GM12864 (cell line): ENCODE data around the gene ARID3A.

Experiments
- DNase-seq: peaks from one replicate; pipeline ENCODE4 v3.0.0-alpha.2; 2011; ENCODE audit warnings: low read depth
- H3K4me3 ChIP-seq: 2 replicates; pipeline ENCODE4 v1.5.1; 2011; ENCODE audit warnings: mild to moderate bottlenecking, low read depth, low read length, control low read depth
- CTCF ChIP-seq: IDR thresholded peaks from 2 replicates; pipeline ENCODE4 v1.5.1; 2011; ENCODE audit warnings: low read depth, mild to moderate bottlenecking, moderate library complexity, low read length, control low read depth, inconsistent platforms; ENCODE audit errors: missing control alignments

The ARID3A gene

GRCh38 chr19:917323-918151 lies 8.3 kb upstream of the ARID3A start, which contains the start of gene KISS1R:
Gene KISS1R, plus strand, starts transcription at chr19:917333. Its CDS starts 170 bp downstream, at chr19:917503.
- DNase-seq, result no peak
- H3K4me3 ChIP-seq, result peak within 1 kb of the TSS; percentile 44
- peak; percentile 54 for TF ChIP-seq CTCF

DNA sequence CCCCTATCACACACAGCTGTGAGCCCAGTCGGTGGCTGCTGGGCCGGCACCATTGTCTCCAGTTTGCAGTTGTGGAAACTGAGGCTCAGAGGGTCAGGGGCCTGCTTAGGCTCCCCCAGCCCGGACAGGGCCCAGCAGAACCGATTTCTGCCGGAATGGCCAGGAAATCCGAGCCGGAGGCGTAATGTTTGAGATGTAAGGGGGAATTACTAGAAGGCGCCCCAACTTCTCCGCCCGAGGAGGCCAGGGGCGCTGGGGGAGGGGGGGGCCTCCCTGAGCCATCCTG lies 7.7 kb upstream of the ARID3A start:
- no peak for TF ChIP-seq CTCF
- peak overlapping the region; percentile 22; the same call in 1 of the 2 replicates for H3K4me3 ChIP-seq
- no peak for DNase-seq

- DNase-seq, result no peak
- H3K4me3 ChIP-seq, result peak overlapping the region; percentile 23; the same call in 1 of the 2 replicates
- TF ChIP-seq CTCF, result no peak
These were observed 7.2 kb upstream of the ARID3A start for GRCh38 chr19:918481-919198.

DNA sequence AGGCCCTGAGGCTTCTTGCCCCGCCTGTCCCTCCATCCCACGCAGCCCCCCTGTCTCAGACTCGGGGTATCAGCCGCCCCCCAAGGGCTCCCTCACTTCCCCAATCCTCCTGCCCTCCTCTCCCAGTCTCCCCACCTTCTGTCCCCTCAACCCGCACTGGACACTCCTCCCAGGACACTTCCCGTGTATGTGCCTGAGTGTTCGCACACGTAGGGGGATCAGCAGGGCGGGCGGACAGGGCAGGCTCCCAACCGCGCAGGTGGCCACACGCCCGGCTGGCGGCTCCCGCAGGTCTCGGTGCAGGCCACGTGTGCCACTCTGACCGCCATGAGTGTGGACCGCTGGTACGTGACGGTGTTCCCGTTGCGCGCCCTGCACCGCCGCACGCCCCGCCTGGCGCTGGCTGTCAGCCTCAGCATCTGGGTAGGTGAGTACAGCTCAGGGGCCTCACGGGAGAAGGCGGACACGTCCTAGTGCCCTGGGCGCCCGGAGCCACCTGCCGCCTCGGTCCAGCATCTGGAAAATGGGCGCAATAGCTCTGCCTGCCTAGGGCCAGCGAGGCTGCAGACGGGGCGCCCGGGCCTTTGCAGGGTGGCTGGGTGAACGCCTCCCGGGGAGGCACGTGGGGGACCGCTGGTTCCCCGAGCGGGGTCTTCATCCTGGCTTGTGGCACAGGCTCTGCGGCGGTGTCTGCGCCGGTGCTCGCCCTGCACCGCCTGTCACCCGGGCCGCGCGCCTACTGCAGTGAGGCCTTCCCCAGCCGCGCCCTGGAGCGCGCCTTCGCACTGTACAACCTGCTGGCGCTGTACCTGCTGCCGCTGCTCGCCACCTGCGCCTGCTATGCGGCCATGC lies 6.4 kb upstream of the ARID3A start:
- peak overlapping the region; percentile 40 for H3K4me3 ChIP-seq
- DNase-seq, result no peak
- TF ChIP-seq CTCF, result no peak

DNA sequence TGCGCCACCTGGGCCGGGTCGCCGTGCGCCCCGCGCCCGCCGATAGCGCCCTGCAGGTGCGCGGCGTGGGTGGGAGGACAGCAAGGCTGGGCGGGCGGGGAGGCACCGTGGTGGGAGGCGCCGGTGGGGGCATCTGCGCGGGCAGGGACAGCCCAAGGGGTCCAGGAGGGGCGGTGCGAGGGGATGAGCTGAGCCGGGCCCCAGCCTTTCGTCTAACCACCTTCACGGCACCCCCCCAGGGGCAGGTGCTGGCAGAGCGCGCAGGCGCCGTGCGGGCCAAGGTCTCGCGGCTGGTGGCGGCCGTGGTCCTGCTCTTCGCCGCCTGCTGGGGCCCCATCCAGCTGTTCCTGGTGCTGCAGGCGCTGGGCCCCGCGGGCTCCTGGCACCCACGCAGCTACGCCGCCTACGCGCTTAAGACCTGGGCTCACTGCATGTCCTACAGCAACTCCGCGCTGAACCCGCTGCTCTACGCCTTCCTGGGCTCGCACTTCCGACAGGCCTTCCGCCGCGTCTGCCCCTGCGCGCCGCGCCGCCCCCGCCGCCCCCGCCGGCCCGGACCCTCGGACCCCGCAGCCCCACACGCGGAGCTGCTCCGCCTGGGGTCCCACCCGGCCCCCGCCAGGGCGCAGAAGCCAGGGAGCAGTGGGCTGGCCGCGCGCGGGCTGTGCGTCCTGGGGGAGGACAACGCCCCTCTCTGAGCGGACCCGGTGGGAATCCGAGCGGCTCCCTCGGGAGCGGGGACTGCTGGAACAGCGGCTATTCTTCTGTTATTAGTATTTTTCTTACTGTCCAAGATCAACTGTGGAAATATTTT lies 5.6 kb upstream of the ARID3A start:
- no peak for TF ChIP-seq CTCF
- H3K4me3 ChIP-seq, result peak overlapping the region; percentile 40
- DNase-seq, result no peak

DNA sequence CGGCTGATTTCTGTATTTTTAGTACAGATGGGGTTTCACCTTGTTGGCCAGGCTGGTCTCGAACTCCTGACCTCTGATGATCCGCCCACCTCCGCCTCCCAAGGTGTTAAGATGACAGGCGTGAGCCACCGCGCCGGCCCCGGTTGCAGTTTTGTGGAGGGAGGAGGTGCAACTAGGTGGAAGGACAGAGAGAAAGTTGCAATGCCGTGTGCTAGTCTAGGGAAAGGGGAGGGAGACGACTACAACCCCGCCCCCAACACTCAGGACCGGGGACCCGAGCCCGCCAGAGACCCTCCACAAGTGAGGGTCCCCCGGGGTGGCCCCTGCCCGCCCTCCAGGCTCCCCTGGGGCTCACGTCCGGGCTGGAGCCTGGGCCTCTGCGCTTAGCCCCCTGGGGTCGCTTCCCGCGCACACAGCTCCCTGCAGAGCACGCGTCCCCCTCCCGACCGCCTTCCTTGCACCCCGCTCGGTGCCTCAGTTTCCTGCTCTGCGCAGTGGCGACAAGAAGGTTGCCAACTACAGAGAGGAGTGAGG lies 1.2 kb upstream of the ARID3A start:
- TF ChIP-seq CTCF, result no peak
- DNase-seq, result no peak

More for the DNA sequence above, 1.2 kb upstream of the ARID3A start:
- H3K4me3 ChIP-seq, result peak overlapping the region; percentile 95
